PC-9 (cell line): Measurements from ENCODE around the gene MYPN.

ENCODE experiments used
- EZH2 ChIP-seq: fragments of 200-600 bp; sonication (generic); IDR thresholded peaks from 2 replicates; pipeline ENCODE4 v1.8.0; 2017; ENCODE audit warnings: antibody characterized with exemption, low read depth
- TF ChIP-seq, protein P1 (sequence below): fragments of 200-600 bp; sonication (generic); conservative IDR thresholded peaks from 2 replicates; pipeline ENCODE4 v1.6.1; 2017; ENCODE audit warnings: mixed run types, antibody characterized with exemption, mild to moderate bottlenecking, moderate library complexity

DNA sequence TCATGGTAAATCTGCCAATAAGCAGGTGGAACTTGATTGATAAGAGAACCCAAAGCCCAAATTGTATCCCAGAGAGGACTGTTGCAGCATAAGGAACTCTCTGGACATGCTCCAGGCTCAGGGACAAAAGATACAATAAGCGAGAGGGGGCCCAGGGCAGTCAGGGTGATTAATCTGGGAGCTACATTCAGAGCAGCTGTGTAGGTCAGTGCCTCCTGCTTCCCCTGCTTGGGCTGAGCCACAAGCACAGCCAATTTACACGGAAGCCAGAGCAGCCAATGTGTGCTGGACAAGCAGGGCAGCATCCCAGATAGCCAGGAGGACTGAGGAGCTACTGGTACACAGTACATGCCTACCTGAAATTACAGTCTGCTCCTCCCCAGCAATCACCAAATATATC is 24.2 kb downstream of the MYPN start:
- TF ChIP-seq, protein P1, sequence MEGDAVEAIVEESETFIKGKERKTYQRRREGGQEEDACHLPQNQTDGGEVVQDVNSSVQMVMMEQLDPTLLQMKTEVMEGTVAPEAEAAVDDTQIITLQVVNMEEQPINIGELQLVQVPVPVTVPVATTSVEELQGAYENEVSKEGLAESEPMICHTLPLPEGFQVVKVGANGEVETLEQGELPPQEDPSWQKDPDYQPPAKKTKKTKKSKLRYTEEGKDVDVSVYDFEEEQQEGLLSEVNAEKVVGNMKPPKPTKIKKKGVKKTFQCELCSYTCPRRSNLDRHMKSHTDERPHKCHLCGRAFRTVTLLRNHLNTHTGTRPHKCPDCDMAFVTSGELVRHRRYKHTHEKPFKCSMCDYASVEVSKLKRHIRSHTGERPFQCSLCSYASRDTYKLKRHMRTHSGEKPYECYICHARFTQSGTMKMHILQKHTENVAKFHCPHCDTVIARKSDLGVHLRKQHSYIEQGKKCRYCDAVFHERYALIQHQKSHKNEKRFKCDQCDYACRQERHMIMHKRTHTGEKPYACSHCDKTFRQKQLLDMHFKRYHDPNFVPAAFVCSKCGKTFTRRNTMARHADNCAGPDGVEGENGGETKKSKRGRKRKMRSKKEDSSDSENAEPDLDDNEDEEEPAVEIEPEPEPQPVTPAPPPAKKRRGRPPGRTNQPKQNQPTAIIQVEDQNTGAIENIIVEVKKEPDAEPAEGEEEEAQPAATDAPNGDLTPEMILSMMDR = no peak
- TF ChIP-seq EZH2 = no peak
